A673 (cell line): Measurements from ENCODE around the gene CAMSAP2.

Experiments used
- CTCF ChIP-seq: fragments of 300-800, 200-600 bp; sonication (generic); conservative IDR thresholded peaks from 2 replicates; pipeline ENCODE4 v1.5.1; 2017; ENCODE audit warnings: low read depth, mild to moderate bottlenecking, antibody characterized with exemption, low read length, moderate library complexity, mixed read lengths
- EZH2 ChIP-seq: fragments of 200-600 bp; sonication (generic); IDR thresholded peaks from 2 replicates; pipeline ENCODE4 v1.6.1; 2017; ENCODE audit warnings: borderline replicate concordance, low read depth, mild to moderate bottlenecking, mixed read lengths, antibody characterized with exemption, low read length; ENCODE audit not compliant: poor library complexity, severe bottlenecking

- no peak for TF ChIP-seq CTCF
- no peak for TF ChIP-seq EZH2
Observed at GRCh38 chr1:200845360-200845759, 106.7 kb downstream of the CAMSAP2 start.
